Pancreas (tissue), 10 donors: ENCODE measurements around the gene PACRG. TPM values are rescaled to one million over a fixed set of nuclear protein-coding genes. Genes with fewer than 3 reads are reported as not detected.
"Not testable (repeated sequence)": the region's sequence is repeated elsewhere in the genome, so short reads cannot be mapped to it uniquely, and the experiment has no call there.

Experiments
- ATAC-seq, 4 donors: fragments of 200-7000 bp; cut with Tn5 transposase; one replicate each; pipeline versions ENCODE4 v1.8.0 to v1.9.1; 2020; ENCODE audit warnings: mild to moderate bottlenecking in 4 of 4, moderate library complexity in 4 of 4
- DNase-seq, 6 donors: peaks; one replicate each; pipeline ENCODE4 v3.0.0-alpha.2; 2020
- FAIRE-seq: peaks from 2 replicates; lab custom pipeline; 2012; peaks lifted over from hg19 to GRCh38; lab: Jason Lieb, UNC
- H3K27ac ChIP-seq, 4 donors: fragments of 200-600 bp; sonication (generic); 1 replicate in 3 of 4; 2 replicates in 1 of 4; pipeline versions ENCODE4 v1.5.0 to v1.8.0; 2020
- H3K27me3 ChIP-seq, 4 donors: fragments of 200-600 bp; one replicate each; pipeline ENCODE4 v1.8.0; 2021
- H3K36me3 ChIP-seq, 3 donors: fragments of 200-600 bp; sonication (generic) in 1 of 3; one replicate each; pipeline versions ENCODE4 v1.5.0 to v1.8.0; 2020 to 2021
- H3K4me1 ChIP-seq, 3 donors: fragments of 200-600 bp; one replicate each; pipeline ENCODE4 v1.8.0; 2021
- H3K4me3 ChIP-seq, 4 donors: fragments of 200-600 bp; sonication (generic) in 2 of 4; one replicate each; pipeline versions ENCODE4 v1.5.0 to v1.8.0; 2020 to 2021
- H3K9me3 ChIP-seq, 4 donors: fragments of 200-600 bp; one replicate each; pipeline ENCODE4 v1.8.0; 2021
- CTCF ChIP-seq, 4 donors: fragments of 200-600 bp; sonication (generic) in 3 of 4; IDR thresholded peaks; one replicate each; pipeline versions ENCODE4 v1.5.0 to v1.8.0; 2021; ENCODE audit warnings: antibody characterized with exemption in 4 of 4
- WGBS, 2 donors: extraction: QIAGEN DNeasy Blood & Tissue Kit; methylation state at CpG; one replicate each; pipeline ENCODE4 v1.1.7; 2013; 5-methylcytosine and 5-hydroxymethylcytosine counted together
- intact Hi-C, 3 donors: fragments of 100-400 bp; cut with DNase I; formaldehyde crosslinking; loops; one replicate each; pipeline versions ENCODE4 v1.11.1 to v1.14.2; 2022
- polyA plus RNA-seq, 2 donors: library from polyadenylated mRNA; stranded (reverse); fragments of 200-250 nt; gene quantifications; one replicate each; pipeline ENCODE4 v1.2.3, GENCODE V29; 2013
- total RNA-seq, 6 donors: library from RNA; stranded (reverse); fragmentation: NEBNext Ultra II Directional in 4 of 6; extraction: Animal tissue kit (Norgen Biotek cat#: 25700) in 4 of 6; gene quantifications; one replicate each; pipeline versions ENCODE4 v1.2.1 to v1.2.4, GENCODE V29; 2021 to 2023
- donor health status: healthy with polysubstance abuse.
- donor health status: DM: no; HTN: no; CAD: no; lungs with moderate emphysema.
- donor health status: DM: no; HTN: no; CAD: no.
- donor health status: control.
- donor health status: control.
- donor health status: Bipolar disorder and iron deficiency.
- donor health status: DM: yes; HTN: yes; CAD: no.
- donor health status: DM: no; HTN: no; CAD: no.
- donor health status: DM: no; HTN: no; CAD: no.
- donor health status: DM: yes; HTN: yes; CAD: no.

The PACRG gene
- total RNA-seq (1 to 10 TPM; 2.5 to 6.9 (median 3.2) TPM), polyA plus RNA-seq (1 to 10 TPM; 3.7 to 7.1 TPM)

GRCh38 chr6:162727322-162728182 is at the start of gene PACRG, which contains the start of gene PRKN:
Gene PACRG (plus strand): TSS chr6:162727974.
Gene PRKN (minus strand): TSS chr6:162727766.
- 0 to 1% methylated on average over 52 to 84 of the region's 84 CpGs for WGBS, 2 donors

DNA sequence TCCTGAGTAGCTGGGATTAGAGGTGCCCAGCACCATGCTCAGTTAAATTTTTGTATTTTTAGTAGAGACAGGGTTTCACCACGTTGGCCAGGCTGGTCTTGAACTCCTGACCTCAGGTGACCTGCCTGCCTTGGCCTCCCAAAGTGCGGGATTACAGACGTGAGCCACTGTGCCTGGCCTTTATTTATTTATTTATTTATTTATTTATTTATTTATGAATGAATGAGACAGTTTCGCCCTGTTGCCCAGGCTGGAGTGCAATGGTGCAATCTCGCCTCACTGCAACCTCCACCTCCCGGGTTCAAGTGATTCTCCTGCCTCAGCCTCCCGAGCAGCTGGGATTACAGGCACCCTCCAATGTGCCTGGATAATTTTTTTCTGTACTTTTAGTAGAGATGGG is 48.9 kb upstream of the PACRG start:
- DNase-seq, H3K9me3 ChIP-seq, H3K27ac ChIP-seq, FAIRE-seq, H3K27me3 ChIP-seq, H3K4me1 ChIP-seq, H3K36me3 ChIP-seq, H3K4me3 ChIP-seq, ATAC-seq, intact Hi-C loops: not testable (repeated sequence)
- 90 to 96% methylated on average over 7 of the region's 7 CpGs for WGBS, 2 donors

More at GRCh38 chr6:162727322-162728182, at the start of gene PACRG, which contains the start of gene PRKN:
- Histone ChIP-seq H3K27ac (peak within 1 kb of the TSS; percentile 90 to 97 (median 94)), H3K27me3 (no peaks in the 10 kb centered on the region), H3K36me3 (no peaks in the 10 kb centered on the region), H3K4me1 (peaks cover 8 to 13% (median 12%) of the 10 kb centered on the region in 3 donors), H3K4me3 (peak within 1 kb of the TSS; percentile 21 to 72 (median 62)), H3K9me3 (no peaks in the 10 kb centered on the region)
- intact Hi-C loops, result no loop called here
- peak; percentile 95 to 99 (median 97) for ATAC-seq
- no peak for TF ChIP-seq CTCF (IDR thresholded peaks at IDR 0.05)
- peak; percentile 99 to 100 (median 100) for DNase-seq
- FAIRE-seq, result peak; percentile 37

DNA sequence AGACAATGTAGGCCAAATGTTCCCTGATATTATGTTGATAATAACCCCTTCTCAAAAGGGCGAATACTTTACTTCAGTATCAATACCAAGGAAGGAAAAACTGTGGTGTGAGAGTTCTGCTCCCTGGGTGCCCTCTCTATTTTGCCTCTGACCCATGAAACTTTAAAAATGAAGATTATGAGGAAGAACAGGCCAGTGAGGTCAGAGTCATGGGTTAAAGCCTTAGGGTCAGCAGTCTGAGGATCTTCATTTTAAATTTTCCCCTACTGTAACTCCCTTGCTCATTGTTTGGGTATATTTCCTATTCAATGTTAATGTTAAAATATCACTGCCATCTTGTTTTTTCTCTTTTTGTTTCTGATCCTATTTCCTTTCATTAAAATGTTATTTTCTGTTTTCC is 48.1 kb upstream of the PACRG start:
- Histone ChIP-seq H3K27ac (no peak overlapping the region), H3K27me3 (no peaks in the 10 kb centered on the region), H3K4me1 (no peaks in the 10 kb centered on the region), H3K4me3 (no peak overlapping the region), H3K36me3 (no peaks in the 10 kb centered on the region), H3K9me3 (no peaks in the 10 kb centered on the region)
- no peak for ATAC-seq
- no peak for TF ChIP-seq CTCF (IDR thresholded peaks at IDR 0.05)
- FAIRE-seq, result no peak
- DNase-seq, result no peak
- WGBS, 2 donors, result 87 to 92% methylated on average over 1 of the region's 1 CpG
- intact Hi-C loops, result no loop called here

GRCh38 chr6:162680367-162680766 is 47.4 kb upstream of the PACRG start:
- TF ChIP-seq CTCF (IDR thresholded peaks at IDR 0.05), result no peak
- FAIRE-seq, result no peak
- intact Hi-C loops, result no loop called here

DNA sequence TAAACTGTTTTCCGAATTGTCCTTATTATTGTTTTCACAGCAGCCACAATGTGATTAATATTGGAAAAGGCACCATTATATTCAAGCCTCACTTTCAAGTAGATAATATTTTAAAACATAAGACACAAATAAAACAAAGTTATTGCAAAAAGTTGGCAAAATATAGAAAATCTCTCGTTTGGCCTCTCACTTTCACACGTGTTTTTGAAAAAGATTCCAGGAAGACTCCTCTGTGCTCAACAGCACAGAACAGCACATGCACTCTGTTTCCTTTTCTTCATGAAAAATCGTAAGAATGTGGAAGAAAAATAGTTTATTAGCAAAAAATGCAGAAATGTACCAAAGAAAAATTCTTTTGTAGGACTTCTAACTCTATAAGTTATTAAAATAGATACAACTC is 46.9 kb upstream of the PACRG start:
- Histone ChIP-seq H3K36me3 (no peaks in the 10 kb centered on the region), H3K27ac (no peak overlapping the region), H3K27me3 (no peaks in the 10 kb centered on the region), H3K4me3 (no peak overlapping the region), H3K4me1 (no peaks in the 10 kb centered on the region), H3K9me3 (no peaks in the 10 kb centered on the region)
- 83 to 87% methylated on average over 4 of the region's 4 CpGs for whole genome bisulfite sequencing, 2 donors
- no peak for DNase-seq
- intact Hi-C loops, result no loop called here
- FAIRE-seq, result no peak
- ATAC-seq, result no peak
- TF ChIP-seq CTCF (IDR thresholded peaks at IDR 0.05), result no peak

More at GRCh38 chr6:162680367-162680766, 47.4 kb upstream of the PACRG start:
- Histone ChIP-seq H3K4me3 (no peak overlapping the region), H3K27ac (no peak overlapping the region), H3K36me3 (no peaks in the 10 kb centered on the region), H3K9me3 (no peaks in the 10 kb centered on the region), H3K4me1 (no peaks in the 10 kb centered on the region), H3K27me3 (no peaks in the 10 kb centered on the region)
- no peak for DNase-seq
- ATAC-seq, result no peak
